Endothelial cell of umbilical vein (primary cell): ENCODE results near the gene ZDHHC14.

Experiments
- EZH2 ChIP-seq: IDR thresholded peaks from 2 replicates; pipeline ENCODE4 v1.6.1; 2012; ENCODE audit warnings: borderline replicate concordance, low read depth, mild to moderate bottlenecking, moderate library complexity, low read length, inconsistent platforms; ENCODE audit not compliant: severe bottlenecking
- TF ChIP-seq, protein P1 (sequence below), 2 donors: IDR thresholded peaks; 1 replicate in 1 of 2; 2 replicates in 1 of 2; pipeline ENCODE4 v1.5.1; 2011; ENCODE audit warnings: low read length in 2 of 2, mild to moderate bottlenecking in 2 of 2, moderate library complexity in 2 of 2, control low read depth in 1 of 2, inconsistent platforms in 1 of 2, low read depth in 1 of 2; ENCODE audit not compliant: insufficient read depth in 1 of 2; ENCODE audit errors: extremely low read depth in 1 of 2

- TF ChIP-seq, protein P1, sequence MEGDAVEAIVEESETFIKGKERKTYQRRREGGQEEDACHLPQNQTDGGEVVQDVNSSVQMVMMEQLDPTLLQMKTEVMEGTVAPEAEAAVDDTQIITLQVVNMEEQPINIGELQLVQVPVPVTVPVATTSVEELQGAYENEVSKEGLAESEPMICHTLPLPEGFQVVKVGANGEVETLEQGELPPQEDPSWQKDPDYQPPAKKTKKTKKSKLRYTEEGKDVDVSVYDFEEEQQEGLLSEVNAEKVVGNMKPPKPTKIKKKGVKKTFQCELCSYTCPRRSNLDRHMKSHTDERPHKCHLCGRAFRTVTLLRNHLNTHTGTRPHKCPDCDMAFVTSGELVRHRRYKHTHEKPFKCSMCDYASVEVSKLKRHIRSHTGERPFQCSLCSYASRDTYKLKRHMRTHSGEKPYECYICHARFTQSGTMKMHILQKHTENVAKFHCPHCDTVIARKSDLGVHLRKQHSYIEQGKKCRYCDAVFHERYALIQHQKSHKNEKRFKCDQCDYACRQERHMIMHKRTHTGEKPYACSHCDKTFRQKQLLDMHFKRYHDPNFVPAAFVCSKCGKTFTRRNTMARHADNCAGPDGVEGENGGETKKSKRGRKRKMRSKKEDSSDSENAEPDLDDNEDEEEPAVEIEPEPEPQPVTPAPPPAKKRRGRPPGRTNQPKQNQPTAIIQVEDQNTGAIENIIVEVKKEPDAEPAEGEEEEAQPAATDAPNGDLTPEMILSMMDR (IDR thresholded peaks at IDR 0.05; ENCODE audit: extremely low read depth in 1 of 2, insufficient read depth in 1 of 2, low read depth in 1 of 2, low read length in 2 of 2) = no peak
- TF ChIP-seq EZH2 = no peak
Observed at GRCh38 chr6:157400676-157401075, 19.7 kb downstream of the ZDHHC14 start.
